NB4 (cell line): Measurements from ENCODE around the gene CSF1R.

Experiments used
- CTCF ChIP-seq: IDR thresholded peaks from one replicate; pipeline ENCODE4 v1.5.1; 2012; ENCODE audit warnings: low read depth, low read length
- MAX ChIP-seq: IDR thresholded peaks from 2 replicates; pipeline ENCODE4 v1.6.1; 2011; ENCODE audit warnings: low read depth, low read length
- MYC ChIP-seq: IDR thresholded peaks from 2 replicates; pipeline ENCODE4 v1.6.1; 2011; ENCODE audit warnings: low read depth, low read length
- POLR2A ChIP-seq: IDR thresholded peaks from 2 replicates; pipeline ENCODE4 v1.6.1; 2011; ENCODE audit warnings: mild to moderate bottlenecking; ENCODE audit not compliant: insufficient read length; ENCODE audit errors: extremely low read depth

GRCh38 chr5:150135557-150136304 is 49.4 kb upstream of the CSF1R start:
- TF ChIP-seq CTCF (no peak), POLR2A (no peak), MAX (no peak), MYC (no peak)
